Measurements from ENCODE around the gene LTO1.

DNA sequence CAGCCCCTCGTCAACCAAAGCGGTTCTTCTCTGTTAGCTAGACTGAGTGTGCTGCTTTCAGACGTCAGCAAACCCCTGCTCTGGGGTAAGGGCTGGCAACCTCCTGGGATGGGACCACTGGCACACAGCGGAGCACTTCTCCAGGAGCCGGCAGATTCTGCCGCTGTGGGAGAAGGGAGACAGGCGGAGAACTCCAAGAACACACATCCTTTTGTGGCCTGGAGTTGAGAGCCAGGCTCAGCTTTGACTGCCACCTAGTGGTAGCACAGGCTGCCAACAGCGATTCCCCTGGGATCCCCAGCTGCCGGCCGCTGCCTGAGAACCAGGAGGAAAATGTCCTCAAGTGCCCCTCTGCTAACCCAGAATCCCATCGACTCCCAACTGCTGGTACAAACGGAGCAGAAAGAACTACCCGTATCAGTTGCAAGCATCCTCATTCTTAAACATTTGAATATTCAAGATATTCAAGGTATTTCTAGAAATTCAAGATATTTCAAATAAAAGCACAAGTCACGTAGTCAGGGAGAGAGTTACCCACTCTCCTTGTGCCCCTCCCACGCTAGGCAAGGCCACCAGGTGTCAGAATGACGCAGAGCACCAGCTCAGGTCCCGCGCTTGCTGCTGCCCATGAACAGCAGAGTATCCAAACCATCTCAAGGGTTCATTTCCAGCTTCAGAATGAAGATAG, 4.9 kb downstream of the LTO1 start:
- TF ChIP-seq CTCF (IDR thresholded peaks at IDR 0.05): peak; percentile 61 to 91 (median 87)
- no peak for TF ChIP-seq POLR2A (IDR thresholded peaks at IDR 0.05)
